Measurements from ENCODE around the gene ERO1B.
A peak's percentile ranks its signal among the peaks of the same experiment; 100 is the strongest.
"Not testable (repeated sequence)": the region's sequence is repeated elsewhere in the genome, so short reads cannot be mapped to it uniquely, and the experiment has no call there.

ERO1B gene, protein sequence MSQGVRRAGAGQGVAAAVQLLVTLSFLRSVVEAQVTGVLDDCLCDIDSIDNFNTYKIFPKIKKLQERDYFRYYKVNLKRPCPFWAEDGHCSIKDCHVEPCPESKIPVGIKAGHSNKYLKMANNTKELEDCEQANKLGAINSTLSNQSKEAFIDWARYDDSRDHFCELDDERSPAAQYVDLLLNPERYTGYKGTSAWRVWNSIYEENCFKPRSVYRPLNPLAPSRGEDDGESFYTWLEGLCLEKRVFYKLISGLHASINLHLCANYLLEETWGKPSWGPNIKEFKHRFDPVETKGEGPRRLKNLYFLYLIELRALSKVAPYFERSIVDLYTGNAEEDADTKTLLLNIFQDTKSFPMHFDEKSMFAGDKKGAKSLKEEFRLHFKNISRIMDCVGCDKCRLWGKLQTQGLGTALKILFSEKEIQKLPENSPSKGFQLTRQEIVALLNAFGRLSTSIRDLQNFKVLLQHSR
- 13.5 to 65.6 (median 37.8) reads per million in 9 experiments for total RNA-seq

DNA sequence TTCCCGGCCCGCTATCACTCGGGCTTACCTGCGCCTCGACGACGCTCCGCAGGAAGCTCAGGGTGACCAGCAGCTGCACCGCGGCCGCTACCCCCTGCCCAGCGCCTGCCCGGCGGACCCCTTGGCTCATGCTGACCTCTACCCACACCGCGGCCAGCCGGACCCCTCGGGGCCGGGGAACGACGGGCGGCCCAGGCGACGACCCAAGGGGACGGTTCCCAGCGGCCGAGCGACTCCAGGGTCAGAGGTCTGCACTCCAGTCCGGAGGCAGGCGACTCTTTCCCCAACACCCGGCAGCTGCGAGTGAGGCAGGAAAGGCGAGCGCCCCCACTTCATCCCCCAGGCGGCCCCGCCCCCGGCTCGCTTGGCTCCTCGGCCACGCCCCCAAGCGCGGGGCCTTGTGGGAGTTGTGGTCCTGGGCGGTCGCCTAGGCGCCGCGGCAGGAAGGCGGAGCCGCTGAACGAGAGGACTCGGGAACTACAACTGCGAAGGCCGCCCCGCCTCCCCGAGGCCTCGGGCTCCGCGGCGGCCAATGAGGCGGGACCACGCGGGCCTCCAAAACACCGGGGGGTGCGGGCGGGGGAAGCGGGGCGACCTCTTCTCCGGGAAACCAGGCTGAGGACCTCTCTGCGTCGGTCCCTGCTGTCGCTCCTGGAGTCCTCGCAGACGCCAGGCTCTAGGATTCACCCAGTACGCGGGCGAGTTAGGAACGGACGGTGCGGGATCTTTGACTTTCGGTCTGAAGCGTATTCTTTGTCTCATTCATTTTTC lies at the start of gene ERO1B:
Gene ERO1B, minus strand, starts transcription at position 305 of the 771 bp plus-strand sequence. Its CDS starts 175 bp downstream, at position 130.
- peak within 1 kb of the TSS; percentile 88 to 89 for H3K4me3 Mint-ChIP-seq
- no peaks in the 10 kb centered on the region for H3K9me3 Mint-ChIP-seq
- peak; percentile 93 for ATAC-seq (replicated peaks)
- DNase-seq, result peak; percentile 97 to 98 (median 98)
- H3K4me1 Mint-ChIP-seq (ENCODE audit: low read depth in 2 of 2), result peaks cover 20 to 25% of the 10 kb centered on the region in 2 donors
- peaks cover 18% of the 10 kb centered on the region for H3K36me3 Mint-ChIP-seq (ENCODE audit: insufficient read depth)
- peak within 1 kb of the TSS; percentile 88 to 94 for H3K27ac Mint-ChIP-seq
- peaks cover 0 to 6% of the 10 kb centered on the region in 2 donors for H3K27me3 Mint-ChIP-seq

DNA sequence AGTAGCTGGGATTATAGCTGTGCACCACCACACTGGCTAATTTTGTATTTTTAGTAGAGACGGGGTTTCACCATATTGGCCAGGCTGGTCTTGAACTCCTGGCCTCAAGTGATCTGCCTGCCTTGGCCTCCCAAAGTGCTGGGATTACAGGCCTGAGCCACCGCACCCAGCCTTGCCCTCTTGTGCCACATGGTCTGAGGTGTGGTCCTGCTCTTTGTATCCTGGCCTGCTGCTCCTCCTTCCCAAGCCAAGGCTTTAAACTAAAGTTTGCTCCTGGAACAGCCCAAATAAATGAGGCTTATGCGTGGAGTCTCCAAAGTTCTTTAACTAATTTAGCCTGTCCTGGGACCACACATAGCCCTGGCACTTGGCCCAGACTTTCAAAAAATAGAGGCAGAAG lies 49.7 kb upstream of the ERO1B start:
- not testable (repeated sequence) for H3K4me1 Mint-ChIP-seq (ENCODE audit: low read depth in 2 of 2); H3K4me3 Mint-ChIP-seq; ATAC-seq (replicated peaks); DNase-seq; H3K27ac Mint-ChIP-seq; H3K9me3 Mint-ChIP-seq; H3K27me3 Mint-ChIP-seq; H3K36me3 Mint-ChIP-seq (ENCODE audit: insufficient read depth)

DNA sequence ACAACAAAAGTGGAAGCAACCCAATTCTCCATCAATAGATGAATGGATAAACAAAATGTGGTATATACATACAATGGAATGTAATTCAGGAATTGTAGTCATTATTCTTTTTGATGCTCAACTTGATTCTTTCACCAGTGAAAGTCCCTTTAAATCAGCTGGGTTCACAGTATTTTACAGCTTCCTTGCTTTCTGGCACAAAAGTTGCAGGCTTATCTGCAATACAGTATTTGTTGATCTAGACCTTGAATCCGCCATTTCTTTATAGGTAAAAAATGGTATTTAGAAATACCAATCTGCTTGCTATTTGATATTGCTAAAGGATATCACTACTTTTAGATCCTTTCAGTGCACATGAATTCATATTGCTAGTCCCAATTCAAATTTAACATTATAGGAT lies 44.7 kb upstream of the ERO1B start:
- Mint-ChIP-seq H3K36me3 (ENCODE audit: insufficient read depth) (peaks cover 4% of the 10 kb centered on the region), H3K4me1 (ENCODE audit: low read depth in 2 of 2) (no peaks in the 10 kb centered on the region), H3K4me3 (no peak overlapping the region), H3K27ac (no peak overlapping the region), H3K27me3 (peaks cover 0 to 4% of the 10 kb centered on the region in 2 donors), H3K9me3 (peaks cover 2 to 25% of the 10 kb centered on the region in 2 donors)
- ATAC-seq (replicated peaks), result no peak
- DNase-seq, result no peak

DNA sequence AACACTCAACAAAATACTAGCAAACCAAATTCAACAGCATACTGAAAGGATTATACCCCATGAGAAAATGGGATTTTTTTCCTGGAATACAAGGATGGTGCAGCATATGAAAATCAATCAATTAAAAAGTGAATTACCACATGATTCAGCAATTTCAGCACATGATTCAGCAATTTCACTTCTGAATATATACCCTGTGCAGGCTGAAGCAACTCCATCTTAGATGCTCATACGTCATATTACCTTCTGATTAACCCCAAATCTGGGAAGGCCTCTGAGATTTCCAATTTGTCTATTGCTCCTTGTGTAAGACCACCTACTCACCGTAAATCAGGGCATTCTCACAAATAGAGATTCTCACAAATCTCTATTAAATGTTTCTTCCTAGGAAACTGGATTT lies 43.8 kb upstream of the ERO1B start:
- DNase-seq (no peak), ATAC-seq (replicated peaks) (no peak)
- no peaks in the 10 kb centered on the region for H3K4me1 Mint-ChIP-seq (ENCODE audit: low read depth in 2 of 2)
- peaks cover 4 to 25% of the 10 kb centered on the region in 2 donors for H3K9me3 Mint-ChIP-seq
- no peak overlapping the region for H3K4me3 Mint-ChIP-seq
- H3K36me3 Mint-ChIP-seq (ENCODE audit: insufficient read depth), result peaks cover 4% of the 10 kb centered on the region
- peaks cover 0 to 4% of the 10 kb centered on the region in 2 donors for H3K27me3 Mint-ChIP-seq
- H3K27ac Mint-ChIP-seq, result no peak overlapping the region

DNA sequence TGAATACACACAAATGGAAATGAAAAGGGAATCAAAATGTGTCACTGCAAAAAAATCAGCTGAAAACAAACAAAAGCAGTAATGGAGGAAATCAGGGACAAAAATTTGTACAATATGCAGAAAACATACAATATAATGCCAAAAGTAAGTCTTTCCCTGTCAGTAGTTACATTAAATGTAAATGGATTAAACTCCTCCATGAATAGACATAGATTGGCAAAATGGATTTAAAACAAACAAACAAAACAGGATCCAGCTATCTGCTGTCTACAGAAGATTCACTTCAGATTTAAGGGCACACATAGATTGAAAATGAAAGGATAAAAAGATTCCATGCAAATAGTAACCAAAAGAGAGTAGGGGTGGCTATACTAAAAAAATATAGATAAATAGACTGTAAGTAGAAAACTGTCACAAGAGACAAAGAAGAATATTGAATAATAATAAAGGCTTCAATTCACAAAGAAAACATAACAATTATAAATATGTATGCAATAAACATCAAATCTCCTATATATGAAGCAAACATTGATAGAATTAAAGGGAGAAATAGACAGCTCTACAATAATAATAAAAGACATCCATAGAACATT lies 42.2 kb upstream of the ERO1B start:
- H3K9me3 Mint-ChIP-seq, result peaks cover 4 to 25% of the 10 kb centered on the region in 2 donors
- DNase-seq (no peak), ATAC-seq (replicated peaks) (no peak)
- H3K27ac Mint-ChIP-seq, result no peak overlapping the region
- H3K4me1 Mint-ChIP-seq (ENCODE audit: low read depth in 2 of 2), result no peaks in the 10 kb centered on the region
- peaks cover 0 to 4% of the 10 kb centered on the region in 2 donors for H3K27me3 Mint-ChIP-seq
- no peak overlapping the region for H3K4me3 Mint-ChIP-seq
- peaks cover 4% of the 10 kb centered on the region for H3K36me3 Mint-ChIP-seq (ENCODE audit: insufficient read depth)

DNA sequence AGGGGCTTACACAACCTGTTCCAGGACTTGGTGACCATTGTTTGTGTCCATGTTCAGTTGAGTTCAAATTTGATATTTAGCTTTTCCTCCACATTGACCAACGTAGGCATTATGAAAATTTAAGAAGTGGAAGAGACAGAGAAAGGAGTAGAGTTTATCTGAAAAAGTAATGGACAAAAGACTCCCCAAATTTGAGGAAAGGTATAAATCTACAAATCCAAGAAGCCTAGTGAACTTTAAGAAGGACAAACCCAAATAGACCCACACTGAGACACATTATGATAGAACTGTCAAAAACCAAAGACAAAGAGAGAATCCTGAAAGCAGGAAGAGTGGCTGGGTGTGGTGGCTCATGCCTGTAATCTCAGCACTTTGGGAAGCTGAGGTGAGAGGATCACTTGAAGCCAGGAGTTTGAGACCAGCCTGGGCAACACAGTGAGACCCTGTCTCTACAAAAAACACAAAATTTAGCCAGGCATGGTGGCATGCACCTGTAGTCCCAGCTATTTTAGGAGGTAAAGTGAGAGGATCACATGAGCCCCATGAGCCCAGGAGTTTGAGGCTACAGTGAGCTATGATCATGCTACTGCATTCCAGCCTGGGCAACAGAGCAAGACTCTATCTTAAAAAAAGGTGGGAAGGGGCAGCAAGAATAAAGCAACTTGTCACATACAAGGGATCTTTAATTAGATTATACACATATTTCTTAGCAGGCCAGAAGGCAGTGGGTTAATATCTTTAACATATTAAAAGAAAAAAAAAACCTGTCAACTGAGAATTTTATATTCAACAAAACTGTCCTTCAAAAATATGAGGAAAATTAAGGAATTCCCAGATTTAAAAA lies 41.0 kb upstream of the ERO1B start:
- H3K4me1 Mint-ChIP-seq (ENCODE audit: low read depth in 2 of 2), result no peaks in the 10 kb centered on the region

DNA sequence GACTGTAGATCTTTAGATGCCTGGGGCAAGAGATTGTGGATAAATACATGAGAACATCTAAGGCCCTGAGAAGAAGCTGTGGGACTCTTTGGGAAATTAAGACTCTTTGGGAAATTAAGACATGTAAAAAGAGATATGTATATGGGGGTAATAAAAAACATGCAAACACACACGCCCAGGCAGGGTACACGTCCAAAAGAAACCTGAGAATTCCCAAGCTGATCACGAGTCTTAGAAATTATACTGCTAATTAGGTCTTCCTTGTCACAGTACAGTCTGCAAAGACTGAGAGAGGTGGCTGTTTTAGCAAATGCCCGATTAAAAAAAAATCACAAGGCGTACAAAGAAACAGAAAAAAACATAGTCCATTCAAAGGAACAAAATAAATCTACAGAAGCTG lies 39.3 kb upstream of the ERO1B start:
- peaks cover 4 to 25% of the 10 kb centered on the region in 2 donors for H3K9me3 Mint-ChIP-seq
- no peak for ATAC-seq (replicated peaks)
- H3K27ac Mint-ChIP-seq, result no peak overlapping the region
- peaks cover 4% of the 10 kb centered on the region in 2 donors for H3K27me3 Mint-ChIP-seq
- no peak overlapping the region for H3K4me3 Mint-ChIP-seq
- H3K4me1 Mint-ChIP-seq (ENCODE audit: low read depth in 2 of 2), result no peaks in the 10 kb centered on the region
- H3K36me3 Mint-ChIP-seq (ENCODE audit: insufficient read depth), result peaks cover 4% of the 10 kb centered on the region
- DNase-seq, result no peak

More for the DNA sequence above, 41.0 kb upstream of the ERO1B start:
- Mint-ChIP-seq H3K36me3 (ENCODE audit: insufficient read depth) (peaks cover 4% of the 10 kb centered on the region), H3K9me3 (peaks cover 4 to 25% of the 10 kb centered on the region in 2 donors), H3K27me3 (peaks cover 0 to 4% of the 10 kb centered on the region in 2 donors), H3K27ac (no peak overlapping the region), H3K4me3 (no peak overlapping the region)
- DNase-seq, result no peak
- ATAC-seq (replicated peaks), result no peak

DNA sequence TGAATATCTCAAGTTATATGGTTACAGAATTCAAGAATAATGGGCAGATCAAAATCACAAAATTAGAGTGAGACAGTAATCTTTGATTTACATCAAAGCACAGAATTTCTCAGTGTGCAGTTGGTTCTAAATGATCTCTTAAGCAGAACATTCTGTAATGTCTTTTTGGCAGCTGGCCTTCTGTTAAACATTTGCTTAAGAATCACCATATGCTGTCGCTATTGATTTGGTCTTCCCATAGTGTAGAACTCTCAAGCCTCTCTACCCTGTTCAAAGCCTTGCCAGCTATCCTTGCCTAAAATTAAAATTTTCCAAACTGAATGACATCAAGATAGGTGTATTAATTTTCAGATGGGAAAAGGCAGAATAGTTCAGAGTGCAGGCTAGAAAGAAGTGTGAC lies 38.9 kb upstream of the ERO1B start:
- Mint-ChIP-seq H3K9me3 (peaks cover 4 to 25% of the 10 kb centered on the region in 2 donors), H3K36me3 (ENCODE audit: insufficient read depth) (peaks cover 4% of the 10 kb centered on the region), H3K27ac (no peak overlapping the region), H3K27me3 (peaks cover 4 to 8% of the 10 kb centered on the region in 2 donors), H3K4me3 (no peak overlapping the region), H3K4me1 (ENCODE audit: low read depth in 2 of 2) (no peaks in the 10 kb centered on the region)
- DNase-seq (no peak), ATAC-seq (replicated peaks) (no peak)

DNA sequence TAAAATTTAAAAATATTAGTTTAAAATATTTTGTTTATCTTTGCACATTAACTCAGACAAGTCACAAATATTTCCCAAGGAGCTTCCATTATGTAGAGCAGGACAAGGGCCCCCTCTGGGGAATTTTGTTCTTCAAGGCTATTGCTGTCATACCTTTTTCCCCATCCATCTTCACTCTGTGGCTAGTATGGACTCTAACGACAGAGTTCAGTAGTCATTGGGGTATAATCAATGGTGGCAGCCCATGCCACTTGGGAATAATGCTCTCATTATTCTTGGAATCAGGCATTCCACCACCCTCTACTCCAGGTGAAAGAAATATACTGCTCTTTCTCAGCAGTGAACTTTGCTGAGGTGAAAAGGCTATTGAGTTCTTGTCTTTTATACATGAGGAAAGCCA lies 38.5 kb upstream of the ERO1B start:
- H3K9me3 Mint-ChIP-seq, result peaks cover 4 to 25% of the 10 kb centered on the region in 2 donors
- H3K27me3 Mint-ChIP-seq, result peaks cover 4 to 13% of the 10 kb centered on the region in 2 donors
- no peak for ATAC-seq (replicated peaks)
- no peak overlapping the region for H3K27ac Mint-ChIP-seq
- no peak overlapping the region for H3K4me3 Mint-ChIP-seq
- no peak for DNase-seq
- H3K36me3 Mint-ChIP-seq (ENCODE audit: insufficient read depth), result peaks cover 4% of the 10 kb centered on the region
- no peaks in the 10 kb centered on the region for H3K4me1 Mint-ChIP-seq (ENCODE audit: low read depth in 2 of 2)

DNA sequence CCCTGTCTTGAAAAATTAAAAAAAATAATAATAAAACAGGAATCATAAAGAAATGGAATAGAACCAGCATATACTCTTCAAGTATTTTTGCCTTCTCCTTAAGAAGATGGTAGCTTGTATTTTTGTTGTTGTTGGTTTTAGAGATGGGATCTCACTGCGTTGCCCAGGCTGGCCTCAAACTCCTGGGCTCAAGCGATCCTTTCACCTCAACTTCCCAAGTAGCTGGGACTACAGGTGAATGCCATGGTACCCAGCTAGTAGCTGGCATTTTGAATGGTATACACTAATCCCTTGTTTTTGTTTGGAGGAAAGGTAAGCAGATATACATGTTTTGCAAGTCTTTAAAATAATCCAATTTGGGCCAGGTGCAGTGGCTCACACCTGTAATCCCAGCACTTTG lies 34.7 kb upstream of the ERO1B start:
- Mint-ChIP-seq H3K9me3 (peaks cover 0 to 2% of the 10 kb centered on the region in 2 donors), H3K4me1 (ENCODE audit: low read depth in 2 of 2) (no peaks in the 10 kb centered on the region), H3K27ac (no peak overlapping the region), H3K4me3 (no peak overlapping the region), H3K27me3 (peaks cover 0 to 13% of the 10 kb centered on the region in 2 donors), H3K36me3 (ENCODE audit: insufficient read depth) (no peaks in the 10 kb centered on the region)
- ATAC-seq (replicated peaks) (no peak), DNase-seq (no peak)

DNA sequence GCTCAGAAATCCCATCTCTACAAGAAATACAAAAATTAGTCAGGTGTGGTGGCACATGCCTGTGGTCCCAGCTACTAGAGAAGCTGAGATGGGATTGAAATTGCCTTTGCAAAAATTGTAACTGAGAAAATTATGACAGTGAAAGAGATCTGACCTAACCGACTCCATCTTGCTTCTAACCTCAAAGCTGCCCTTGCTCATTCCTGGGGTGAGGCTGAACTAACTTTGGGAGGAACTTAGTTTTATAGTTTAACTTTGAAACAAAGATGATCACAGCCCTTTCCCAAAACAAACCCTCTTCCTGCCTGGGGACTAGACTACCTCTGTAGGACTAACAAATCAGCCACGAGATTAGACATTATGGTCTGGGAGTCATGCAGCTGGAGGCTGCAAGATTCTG lies 33.8 kb upstream of the ERO1B start:
- Mint-ChIP-seq H3K4me3 (no peak overlapping the region), H3K4me1 (ENCODE audit: low read depth in 2 of 2) (no peaks in the 10 kb centered on the region), H3K9me3 (no peaks in the 10 kb centered on the region), H3K27me3 (peaks cover 0 to 13% of the 10 kb centered on the region in 2 donors), H3K27ac (no peak overlapping the region), H3K36me3 (ENCODE audit: insufficient read depth) (no peaks in the 10 kb centered on the region)
- no peak for DNase-seq
- ATAC-seq (replicated peaks), result no peak

DNA sequence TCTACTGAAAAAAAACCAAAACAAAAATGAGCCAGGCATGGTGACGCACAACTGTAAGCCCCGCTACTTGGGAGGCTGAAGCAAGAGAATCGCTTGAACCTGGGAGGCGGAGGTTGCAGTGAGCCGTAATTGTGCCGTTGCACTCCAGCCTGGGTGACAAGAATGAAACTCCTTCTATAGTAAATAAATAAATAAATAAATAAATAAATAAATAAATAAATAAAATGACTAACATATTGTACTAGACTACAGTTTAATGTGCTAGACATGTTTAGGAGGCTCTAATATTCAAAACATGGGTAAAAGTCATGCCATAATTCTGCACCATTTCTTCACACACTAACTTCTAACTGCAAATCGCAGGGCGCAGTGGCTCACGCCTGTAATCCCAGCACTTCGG lies 33.3 kb upstream of the ERO1B start:
- ATAC-seq (replicated peaks) (no peak), DNase-seq (no peak)
- no peaks in the 10 kb centered on the region for H3K4me1 Mint-ChIP-seq (ENCODE audit: low read depth in 2 of 2)
- no peak overlapping the region for H3K4me3 Mint-ChIP-seq
- peaks cover 0 to 13% of the 10 kb centered on the region in 2 donors for H3K27me3 Mint-ChIP-seq
- H3K9me3 Mint-ChIP-seq, result no peaks in the 10 kb centered on the region
- H3K27ac Mint-ChIP-seq, result no peak overlapping the region
- H3K36me3 Mint-ChIP-seq (ENCODE audit: insufficient read depth), result no peaks in the 10 kb centered on the region

DNA sequence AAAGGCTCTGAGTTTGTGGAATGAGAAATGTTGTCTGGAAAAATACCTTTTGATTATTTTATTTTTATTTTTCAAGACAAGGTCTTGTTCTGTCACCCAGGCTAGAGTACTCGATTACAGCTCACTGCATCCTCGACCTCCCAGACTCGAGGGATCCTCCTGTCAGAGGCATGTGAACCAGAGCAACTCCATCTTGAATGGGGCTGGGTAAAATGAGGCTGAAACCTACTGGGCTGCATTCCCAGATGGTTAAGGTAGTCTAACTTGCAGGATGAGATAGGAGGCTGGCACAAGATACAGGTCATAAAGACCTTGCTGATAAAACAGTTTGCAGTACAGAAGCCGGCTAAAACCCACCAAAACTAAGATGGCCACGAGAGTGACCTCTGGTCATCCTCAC lies 32.3 kb upstream of the ERO1B start:
- not testable (repeated sequence) for H3K4me3 Mint-ChIP-seq; H3K4me1 Mint-ChIP-seq (ENCODE audit: low read depth in 2 of 2); H3K27ac Mint-ChIP-seq; DNase-seq; H3K36me3 Mint-ChIP-seq (ENCODE audit: insufficient read depth); H3K9me3 Mint-ChIP-seq; ATAC-seq (replicated peaks)
- H3K27me3 Mint-ChIP-seq, result peaks cover 0 to 13% of the 10 kb centered on the region in 2 donors

Measured in effector memory CD8-positive, alpha-beta T cell (primary cell).